Hepatocyte (in vitro differentiated cells): ENCODE data around the gene SYNDIG1. TPM values are rescaled to one million over a fixed set of nuclear protein-coding genes. Genes with fewer than 3 reads are reported as not detected.

Source experiments
- DNase-seq: peaks from one replicate; pipeline ENCODE4 v3.0.0-alpha.2; 2016; ENCODE audit warnings: low spot score
- H2AFZ ChIP-seq: fragments of 200-600 bp; sonication (generic); 2 replicates; pipeline ENCODE4 v1.6.0; 2016; ENCODE audit warnings: antibody characterized with exemption, mild to moderate bottlenecking
- H3K27ac ChIP-seq: fragments of 200-600 bp; sonication (generic); 2 replicates; pipeline ENCODE4 v1.5.1; 2016; ENCODE audit warnings: mild to moderate bottlenecking
- H3K27me3 ChIP-seq: fragments of 200-600 bp; sonication (generic); 2 replicates; pipeline ENCODE4 v1.6.1; 2016
- H3K36me3 ChIP-seq: fragments of 200-600 bp; sonication (generic); replicated peaks from 2 replicates; pipeline ENCODE4 v1.5.1; 2016; ENCODE audit warnings: low read depth; ENCODE audit not compliant: insufficient read depth
- H3K4me1 ChIP-seq: fragments of 200-600 bp; sonication (generic); 2 replicates; pipeline ENCODE4 v1.5.1; 2016; ENCODE audit warnings: mild to moderate bottlenecking, moderate library complexity; ENCODE audit not compliant: insufficient read depth
- H3K4me2 ChIP-seq: fragments of 200-600 bp; sonication (generic); 2 replicates; pipeline ENCODE4 v1.6.0; 2016
- H3K4me3 ChIP-seq: fragments of 200-600 bp; sonication (generic); 2 replicates; pipeline ENCODE4 v1.5.1; 2016; ENCODE audit warnings: mild to moderate bottlenecking
- H3K79me2 ChIP-seq: fragments of 200-600 bp; sonication (generic); 2 replicates; pipeline ENCODE4 v1.6.0; 2017; ENCODE audit warnings: mild to moderate bottlenecking
- H3K9me2 ChIP-seq: fragments of 200-600 bp; sonication (generic); replicated peaks from 2 replicates; pipeline ENCODE4 v1.6.0; 2017; ENCODE audit warnings: mild to moderate bottlenecking; ENCODE audit not compliant: insufficient read depth
- H3K9me3 ChIP-seq: fragments of 200-600 bp; sonication (generic); 2 replicates; pipeline ENCODE4 v1.5.1; 2016; ENCODE audit warnings: low read depth, mild to moderate bottlenecking
- H4K20me1 ChIP-seq: fragments of 200-600 bp; sonication (generic); 2 replicates; pipeline ENCODE4 v1.6.0; 2016; ENCODE audit warnings: mild to moderate bottlenecking; ENCODE audit not compliant: insufficient read depth, poor library complexity, severe bottlenecking
- CTCF ChIP-seq: fragments of 200-600 bp; sonication (generic); IDR thresholded peaks from 2 replicates; pipeline ENCODE4 v1.5.1; 2016; ENCODE audit warnings: antibody characterized with exemption, mild to moderate bottlenecking; ENCODE audit not compliant: poor library complexity
- EZH2 ChIP-seq: fragments of 200-600 bp; sonication (generic); IDR thresholded peaks from 2 replicates; pipeline ENCODE4 v1.6.1; 2016; ENCODE audit warnings: antibody characterized with exemption, mild to moderate bottlenecking, borderline replicate concordance
- EZH2phosphoT487 ChIP-seq: fragments of 200-600 bp; sonication (generic); IDR thresholded peaks from one replicate; pipeline ENCODE4 v1.6.1; 2018; ENCODE audit warnings: antibody characterized with exemption, mild to moderate bottlenecking, low read depth, moderate library complexity; ENCODE audit not compliant: unreplicated experiment, severe bottlenecking
- WGBS: methylation state at CpG from one replicate; pipeline ENCODE4 v1.1.6; 2016; ENCODE audit warnings: low lambda C conversion rate; ENCODE audit errors: missing lambda C conversion rate; 5-methylcytosine and 5-hydroxymethylcytosine counted together
- polyA plus RNA-seq: library from polyadenylated mRNA; unstranded; fragments of >200 nt; fragmentation: Nextera tagmentation; extraction: Ambion mirVana; gene quantifications from 2 replicates; pipeline ENCODE4 v1.2.1, GENCODE V29; 2016
- total RNA-seq: library from RNA; depleted of rRNA; stranded (reverse); fragments of >200 nt; gene quantifications from 2 replicates; pipeline ENCODE4 v1.2.3, GENCODE V29; 2014

The SYNDIG1 gene
- total and polyA plus RNA-seq, 2 experiments from 2014 or later, result 1.5 to 2.3 TPM

GRCh38 chr20:24449026-24449720 is 20.3 kb upstream of the SYNDIG1 start:
- 92% methylated on average over 9 of the region's 9 CpGs for WGBS
- TF ChIP-seq EZH2phosphoT487, result no peak
- TF ChIP-seq CTCF, result no peak
- no peak for TF ChIP-seq EZH2
- Histone ChIP-seq H3K4me3 (no peak overlapping the region), H3K4me2 (no peak overlapping the region), H3K79me2 (no peaks in the 10 kb centered on the region), H3K27me3 (no peaks in the 10 kb centered on the region), H3K27ac (no peak overlapping the region), H3K9me2 (no peaks in the 10 kb centered on the region), H3K36me3 (no peaks in the 10 kb centered on the region), H2AFZ (no peak overlapping the region), H3K4me1 (peaks cover 9% of the 10 kb centered on the region), H3K9me3 (no peaks in the 10 kb centered on the region), H4K20me1 (no peaks in the 10 kb centered on the region)
- no peak for DNase-seq

GRCh38 chr20:24450177-24450576 is 19.3 kb upstream of the SYNDIG1 start:
- no peak overlapping the region for H3K4me3 ChIP-seq
- WGBS, result 76% methylated on average over 2 of the region's 2 CpGs
- H3K9me2 ChIP-seq, result no peaks in the 10 kb centered on the region
- peak overlapping the region; percentile 9 for H3K4me2 ChIP-seq
- no peak overlapping the region for H2AFZ ChIP-seq
- no peaks in the 10 kb centered on the region for H3K36me3 ChIP-seq
- TF ChIP-seq CTCF (no peak), EZH2 (no peak), EZH2phosphoT487 (no peak)
- no peak for DNase-seq
- no peaks in the 10 kb centered on the region for H3K27me3 ChIP-seq
- peaks cover 9% of the 10 kb centered on the region for H3K4me1 ChIP-seq
- no peaks in the 10 kb centered on the region for H3K9me3 ChIP-seq
- peak overlapping the region; percentile 28 for H3K27ac ChIP-seq
- H4K20me1 ChIP-seq, result no peaks in the 10 kb centered on the region
- H3K79me2 ChIP-seq, result no peaks in the 10 kb centered on the region

GRCh38 chr20:24450624-24451376 is 18.6 kb upstream of the SYNDIG1 start:
- Histone ChIP-seq H3K4me2 (no peak overlapping the region), H3K36me3 (no peaks in the 10 kb centered on the region), H3K9me2 (no peaks in the 10 kb centered on the region), H2AFZ (no peak overlapping the region), H3K9me3 (no peaks in the 10 kb centered on the region), H3K4me1 (peaks cover 9% of the 10 kb centered on the region), H3K4me3 (no peak overlapping the region), H4K20me1 (no peaks in the 10 kb centered on the region), H3K79me2 (no peaks in the 10 kb centered on the region), H3K27me3 (no peaks in the 10 kb centered on the region), H3K27ac (peak overlapping the region; percentile 28)
- 91% methylated on average over 11 of the region's 11 CpGs for WGBS
- TF ChIP-seq EZH2 (no peak), EZH2phosphoT487 (no peak), CTCF (no peak)
- no peak for DNase-seq
